GM19468 (cell line): ENCODE data around the gene LRMDA.

Experiments used
- ATAC-seq: cut with Tn5 transposase; IDR thresholded peaks from one replicate; pipeline ENCODE4 v1.9.1; 2021; ENCODE audit warnings: mild to moderate bottlenecking, moderate library complexity, moderate number of reproducible peaks; ENCODE audit not compliant: unreplicated experiment; ENCODE audit errors: extremely low read depth

LRMDA gene

GRCh38 chr10:76184647-76185046 lies 753.2 kb downstream of the LRMDA start:
- no peak for ATAC-seq

GRCh38 chr10:76185471-76186301 lies 754.3 kb downstream of the LRMDA start:
- ATAC-seq = no peak

- ATAC-seq = no peak
These were observed 756.8 kb downstream of the LRMDA start for GRCh38 chr10:76188216-76188615.

- no peak for ATAC-seq
These were observed 759.3 kb downstream of the LRMDA start for GRCh38 chr10:76190634-76191270.

GRCh38 chr10:76191336-76191735 lies 759.9 kb downstream of the LRMDA start:
- ATAC-seq = no peak

- ATAC-seq = no peak
These were observed 760.7 kb downstream of the LRMDA start for GRCh38 chr10:76192151-76192550.

- ATAC-seq = no peak
These were observed 761.4 kb downstream of the LRMDA start for GRCh38 chr10:76192694-76193320.

- no peak for ATAC-seq
These were observed 764.4 kb downstream of the LRMDA start for GRCh38 chr10:76195654-76196390.

- ATAC-seq = no peak
These were observed 765.9 kb downstream of the LRMDA start for GRCh38 chr10:76197293-76197692.

GRCh38 chr10:76198287-76199035 lies 767.0 kb downstream of the LRMDA start:
- ATAC-seq = no peak

- ATAC-seq = no peak
These were observed 770.5 kb downstream of the LRMDA start for GRCh38 chr10:76201962-76202361.

- no peak for ATAC-seq
These were observed 771.4 kb downstream of the LRMDA start for GRCh38 chr10:76202777-76203176.

- no peak for ATAC-seq
These were observed 773.9 kb downstream of the LRMDA start for GRCh38 chr10:76205361-76205760.

GRCh38 chr10:76206797-76207352 lies 775.5 kb downstream of the LRMDA start:
- ATAC-seq = no peak

GRCh38 chr10:76209135-76209534 lies 777.7 kb downstream of the LRMDA start:
- ATAC-seq = no peak

GRCh38 chr10:76210211-76210610 lies 778.8 kb downstream of the LRMDA start:
- no peak for ATAC-seq

- no peak for ATAC-seq
These were observed 780.3 kb downstream of the LRMDA start for GRCh38 chr10:76211691-76212090.

- ATAC-seq = no peak
These were observed 782.5 kb downstream of the LRMDA start for GRCh38 chr10:76213876-76214275.

- no peak for ATAC-seq
These were observed 786.6 kb downstream of the LRMDA start for GRCh38 chr10:76218035-76218434.

- no peak for ATAC-seq
These were observed 797.9 kb downstream of the LRMDA start for GRCh38 chr10:76229341-76229740.
